SK-N-MC (cell line): Measurements from ENCODE around the gene FCHSD2.

Experiments used
- EZH2 ChIP-seq: fragments of 200-600 bp; sonication (generic); IDR thresholded peaks from one replicate; pipeline ENCODE4 v1.6.1; 2017; ENCODE audit warnings: antibody characterized with exemption
- FOXP2 ChIP-seq: optimal IDR thresholded peaks from 2 replicates; pipeline ENCODE3; 2011; ENCODE audit warnings: mild to moderate bottlenecking, moderate library complexity; ENCODE audit not compliant: insufficient read depth; ENCODE audit errors: extremely low read length, control extremely low read depth
- POLR2AphosphoS5 ChIP-seq: IDR thresholded peaks from 2 replicates; pipeline ENCODE4 v1.6.1; 2012; ENCODE audit warnings: mild to moderate bottlenecking, low read depth, low read length, borderline replicate concordance

- no peak for TF ChIP-seq POLR2AphosphoS5
- TF ChIP-seq EZH2: no peak
- TF ChIP-seq FOXP2: no peak
These were observed 303.3 kb downstream of the FCHSD2 start for GRCh38 chr11:72838691-72839305.
